Tongue (tissue), 2 donors: Measurements from ENCODE around the gene NCK2. TPM values are rescaled to one million over a fixed set of nuclear protein-coding genes. Genes with fewer than 3 reads are reported as not detected.

Experiments
- DNase-seq: peaks from one replicate; pipeline ENCODE4 v3.0.0-alpha.2; 2015
- total RNA-seq: library from RNA; depleted of rRNA; stranded (reverse); fragments of >200 nt; gene quantifications from one replicate; pipeline ENCODE4 v1.2.3, GENCODE V29; 2014

Gene NCK2
- total RNA-seq, 1 donor from 2014 or later = 70.8 TPM

DNA sequence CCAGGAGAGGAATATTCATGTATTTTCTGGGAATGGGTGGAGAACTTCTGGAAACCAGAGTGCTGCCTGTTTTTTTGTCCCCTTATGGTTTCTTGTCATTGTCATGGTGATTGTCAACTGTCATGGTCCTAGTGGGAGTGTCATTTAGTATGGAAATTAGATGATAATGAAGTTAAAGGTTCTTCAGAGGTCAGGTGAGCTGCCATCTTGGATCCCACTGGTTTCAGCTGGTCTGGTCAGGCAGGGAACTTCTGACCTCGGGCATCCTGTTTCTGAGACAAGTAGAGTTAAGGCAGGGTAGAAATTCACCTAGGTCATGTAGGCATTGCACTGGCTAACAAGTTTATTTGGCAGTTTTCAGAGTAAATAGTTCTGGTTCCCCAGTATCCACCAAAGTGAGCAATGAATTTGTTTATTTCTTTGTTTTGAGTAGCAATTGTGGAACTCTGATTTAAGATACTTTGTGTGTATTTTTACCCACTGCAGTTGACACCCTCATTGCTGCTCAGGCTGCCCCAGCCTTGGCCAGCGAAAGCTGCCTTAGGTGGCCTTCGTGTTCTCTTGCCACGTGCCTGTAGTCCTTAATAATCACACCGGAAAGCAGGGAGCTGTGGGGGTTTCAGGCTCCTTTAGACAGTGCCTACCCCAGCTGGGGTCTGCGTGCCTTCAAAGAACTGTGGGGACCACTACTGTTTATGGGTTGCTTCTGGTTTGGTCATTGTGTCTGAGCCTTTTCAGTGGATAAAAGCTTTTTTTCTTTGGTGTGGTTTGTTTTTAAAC lies 48.7 kb downstream of the NCK2 start:
- no peak for DNase-seq

DNA sequence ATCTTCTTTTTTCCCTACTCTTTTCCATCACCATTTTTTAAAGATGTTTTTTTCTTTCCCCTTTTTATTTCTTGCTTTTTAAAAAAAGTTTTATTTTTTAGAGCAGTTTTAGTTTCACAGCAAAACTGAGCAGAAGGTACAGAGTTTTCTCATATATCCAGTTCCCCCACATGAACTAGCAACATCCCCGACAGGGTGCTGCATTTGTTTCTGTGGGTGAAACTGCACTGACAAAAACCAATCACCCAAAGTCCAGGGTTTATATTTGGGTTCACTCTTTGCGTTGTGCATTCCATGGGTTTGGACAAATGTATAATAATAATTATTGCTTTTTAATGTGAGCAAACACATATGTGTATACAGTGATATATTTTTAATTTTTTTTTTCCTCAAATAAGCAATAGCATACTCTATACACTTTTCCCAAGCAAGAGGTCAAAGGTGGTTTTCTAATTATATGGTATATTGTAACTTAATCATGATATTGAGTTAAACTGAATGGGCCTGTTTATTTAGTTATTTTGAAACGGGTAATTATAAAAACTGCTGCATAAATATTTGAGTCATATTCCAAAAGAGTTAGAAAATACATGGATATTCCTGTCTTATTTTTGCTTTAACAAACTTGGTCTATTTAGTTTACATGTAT lies 50.3 kb downstream of the NCK2 start:
- no peak for DNase-seq

DNA sequence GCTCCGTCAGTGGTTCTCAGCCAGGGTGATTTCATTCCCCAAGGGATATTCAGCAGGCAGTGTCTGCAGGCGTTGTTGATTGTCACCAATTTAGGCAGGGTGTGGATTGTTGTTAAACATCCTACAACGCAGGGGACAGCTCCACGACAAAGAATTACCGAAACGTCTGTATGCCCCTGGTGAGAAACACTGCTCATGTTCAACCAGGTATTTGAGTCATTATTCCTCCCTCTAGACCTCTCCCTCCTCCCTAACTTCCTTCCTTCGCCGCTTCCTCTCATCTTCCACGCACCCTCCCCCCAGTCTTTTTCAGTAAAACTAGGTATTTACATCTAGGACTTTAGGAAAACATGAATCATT lies 50.8 kb downstream of the NCK2 start:
- DNase-seq = no peak

DNA sequence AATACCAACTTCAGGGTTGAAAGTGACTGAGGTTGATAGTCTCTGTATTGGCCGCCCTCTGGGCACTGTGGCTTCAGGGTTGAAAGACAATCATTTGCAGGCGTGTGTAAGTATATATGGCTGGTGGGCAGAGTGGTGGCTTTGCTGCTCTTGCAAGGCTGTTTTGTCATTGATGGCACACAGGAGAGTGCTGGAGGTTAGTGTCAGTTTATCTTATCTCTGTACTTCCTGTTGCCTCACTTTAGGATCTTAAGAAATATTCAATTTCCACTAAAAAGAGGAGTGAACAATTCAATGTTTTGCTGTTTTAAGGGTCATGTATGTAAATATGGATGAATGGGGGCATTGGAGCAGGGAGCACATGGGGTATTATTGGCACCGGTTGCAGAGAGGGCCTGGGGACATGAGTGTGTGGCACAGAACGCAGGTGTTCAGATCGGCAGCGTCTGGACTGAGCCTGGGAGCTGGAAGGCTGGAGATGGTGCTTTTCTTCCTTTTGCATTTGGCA lies 51.5 kb downstream of the NCK2 start:
- DNase-seq = no peak

- no peak for DNase-seq
Measured at GRCh38 chr2:105796791-105797190, 52.1 kb downstream of the NCK2 start.

DNA sequence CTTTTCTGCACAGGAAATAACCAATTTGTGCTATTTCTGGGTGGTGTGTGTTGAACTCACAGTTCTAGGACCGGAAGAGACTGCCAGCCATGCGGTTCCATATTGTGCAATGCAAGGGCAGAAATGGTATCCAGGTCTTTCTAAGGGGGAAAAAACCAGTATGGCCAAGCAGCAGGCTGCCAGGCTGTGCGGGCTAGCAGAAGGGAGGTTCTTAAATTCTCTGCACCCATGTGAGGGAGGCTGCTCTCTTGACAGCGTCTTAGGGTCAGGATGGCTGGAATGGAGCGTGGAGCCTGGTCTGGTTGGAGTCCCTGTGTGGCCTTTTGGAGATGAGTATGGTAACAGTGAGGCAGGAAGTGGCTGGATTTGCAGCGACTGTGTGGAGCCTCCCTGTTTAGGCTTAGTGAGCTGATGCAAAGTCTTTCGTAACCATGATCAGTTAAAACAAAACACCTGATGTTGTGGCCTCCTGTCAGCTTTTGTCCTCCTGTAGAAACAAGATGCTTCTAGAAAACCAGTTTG lies 52.6 kb downstream of the NCK2 start:
- DNase-seq = no peak

DNA sequence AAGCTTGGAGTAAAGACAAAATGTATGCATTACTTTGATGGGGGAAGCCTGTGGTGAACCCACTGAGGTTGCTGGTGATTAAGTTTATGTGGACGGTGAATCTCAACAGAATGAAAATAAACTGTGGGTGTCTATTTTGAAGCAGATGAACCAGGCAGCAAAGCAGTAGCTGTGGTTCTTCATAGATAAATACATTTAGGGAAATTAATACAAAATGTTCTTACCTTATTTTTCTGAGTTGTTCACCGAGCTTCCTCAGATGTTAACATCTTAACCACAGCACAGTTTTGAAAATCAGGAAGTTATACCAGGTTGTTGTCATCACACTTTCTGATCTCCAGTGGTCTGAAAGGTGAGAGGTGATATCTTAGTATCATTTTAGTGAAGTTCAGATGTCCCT lies 53.9 kb downstream of the NCK2 start:
- no peak for DNase-seq

GRCh38 chr2:105800036-105800713 lies 55.5 kb downstream of the NCK2 start:
- no peak for DNase-seq

GRCh38 chr2:105800953-105801635 lies 56.4 kb downstream of the NCK2 start:
- no peak for DNase-seq

DNA sequence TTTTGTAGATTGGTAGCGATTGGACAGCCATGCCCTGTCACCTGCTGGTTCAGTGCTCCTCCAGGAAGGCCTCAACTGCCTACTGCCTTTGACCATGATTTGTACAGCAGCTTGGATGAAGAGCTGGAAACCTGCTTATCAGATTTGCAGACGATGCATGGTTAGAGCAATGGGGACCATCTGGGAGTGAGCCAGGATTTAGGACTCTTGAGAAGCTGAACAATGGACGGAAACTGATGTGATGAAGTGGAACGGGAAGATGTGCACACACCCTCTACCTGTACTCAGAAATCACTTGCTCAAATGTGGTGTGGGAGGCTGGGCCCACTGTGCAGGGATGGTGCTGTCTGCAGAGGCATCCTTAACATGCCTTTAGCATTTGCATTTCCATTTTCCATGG lies 57.2 kb downstream of the NCK2 start:
- DNase-seq = no peak

DNA sequence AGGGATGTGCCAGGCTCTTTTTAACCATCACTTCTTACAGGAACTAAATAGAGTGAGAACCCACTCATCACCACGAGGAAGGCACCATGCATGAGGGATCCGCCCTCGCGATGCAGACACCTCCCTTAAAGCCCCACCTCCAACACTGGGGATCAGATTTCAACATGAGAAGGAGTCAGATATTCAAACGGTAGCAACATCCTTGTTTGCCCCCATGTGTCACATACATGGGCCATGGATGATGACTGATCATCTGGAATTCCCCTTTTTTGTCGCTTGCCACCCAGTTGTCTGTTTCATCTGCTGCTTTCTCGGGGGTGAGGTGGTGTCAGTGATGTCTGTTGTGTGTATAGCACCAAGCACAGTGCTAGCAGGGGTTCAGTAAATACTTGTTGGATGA lies 57.9 kb downstream of the NCK2 start:
- no peak for DNase-seq

- no peak for DNase-seq
Measured at GRCh38 chr2:105803337-105803736, 58.6 kb downstream of the NCK2 start.

- no peak for DNase-seq
Measured at GRCh38 chr2:105803773-105804172, 59.1 kb downstream of the NCK2 start.

- DNase-seq = peak; percentile 51
Measured at GRCh38 chr2:105804266-105804665, 59.6 kb downstream of the NCK2 start.

DNA sequence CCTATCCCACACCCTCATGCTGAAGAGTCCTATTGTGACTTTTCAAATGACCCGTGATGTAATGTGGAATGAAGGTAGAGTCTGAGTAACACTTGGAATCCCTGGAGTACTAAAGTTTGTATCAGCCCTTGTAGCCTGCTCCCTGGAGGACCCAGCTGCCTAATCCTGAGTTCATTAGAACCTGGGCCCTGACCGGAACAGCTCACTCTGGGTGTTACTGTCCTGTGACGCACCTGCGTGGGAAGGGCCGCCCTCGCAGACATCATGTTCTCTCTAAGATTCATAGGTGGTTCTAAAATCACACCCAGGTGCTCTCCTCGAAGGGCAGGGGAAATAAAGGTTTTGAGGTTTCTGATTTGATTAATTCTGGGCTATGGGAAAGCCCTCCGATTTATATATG lies 62.3 kb downstream of the NCK2 start:
- DNase-seq = no peak

DNA sequence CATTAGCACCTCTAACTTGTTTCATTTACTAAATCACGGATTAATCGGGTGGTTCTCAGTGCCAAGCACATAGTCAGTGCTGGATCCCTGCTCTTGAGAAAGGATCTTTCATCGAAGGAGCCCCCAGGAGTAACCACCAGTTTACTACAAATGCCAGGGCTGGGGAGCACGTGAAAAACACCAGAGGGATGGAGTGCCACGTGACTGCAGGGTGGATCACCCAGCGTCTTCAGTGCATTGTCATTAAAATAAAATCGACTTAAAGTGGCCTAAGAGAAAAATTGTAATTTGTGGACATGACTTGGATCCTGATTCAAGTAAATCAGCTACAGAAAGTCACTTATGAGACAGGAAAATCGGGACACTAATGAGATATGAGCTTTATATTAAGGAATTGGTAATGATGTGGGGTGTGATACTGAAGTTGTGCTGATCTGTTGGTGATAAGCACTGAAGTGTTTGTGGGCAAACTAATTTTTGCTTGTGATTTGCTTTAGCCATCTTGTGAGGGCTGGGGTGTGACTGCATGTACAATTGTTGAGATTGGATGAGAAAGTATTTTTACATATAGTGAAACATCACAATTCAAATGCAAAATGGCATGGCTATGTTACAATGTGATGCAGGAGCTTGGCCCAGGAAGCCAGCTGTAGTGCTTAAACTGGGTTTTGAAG lies 63.8 kb downstream of the NCK2 start:
- DNase-seq = no peak

- DNase-seq = no peak
Measured at GRCh38 chr2:105809097-105809473, 64.4 kb downstream of the NCK2 start.

DNA sequence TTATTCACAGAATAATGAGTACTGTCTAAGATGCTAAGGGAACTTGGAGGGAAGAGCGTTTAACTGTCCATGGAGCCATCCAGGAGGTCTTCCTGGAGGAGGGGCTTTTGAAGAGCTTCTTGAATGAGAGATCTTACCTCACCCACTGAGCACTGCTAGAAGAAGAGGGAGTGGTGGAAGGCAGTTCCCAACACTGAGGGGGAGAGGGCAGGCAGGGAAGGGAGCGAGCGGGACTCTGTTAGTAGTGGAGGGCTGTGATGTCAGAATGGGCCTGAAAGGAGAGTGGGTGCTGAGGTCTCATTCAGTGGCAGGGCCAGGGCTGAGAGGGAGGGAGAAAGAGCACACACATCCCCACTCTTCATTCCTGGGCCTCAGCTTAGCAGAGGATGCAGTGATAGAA lies 65.0 kb downstream of the NCK2 start:
- no peak for DNase-seq

GRCh38 chr2:105812180-105813044 lies 67.7 kb downstream of the NCK2 start:
- DNase-seq = peak; percentile 60

DNA sequence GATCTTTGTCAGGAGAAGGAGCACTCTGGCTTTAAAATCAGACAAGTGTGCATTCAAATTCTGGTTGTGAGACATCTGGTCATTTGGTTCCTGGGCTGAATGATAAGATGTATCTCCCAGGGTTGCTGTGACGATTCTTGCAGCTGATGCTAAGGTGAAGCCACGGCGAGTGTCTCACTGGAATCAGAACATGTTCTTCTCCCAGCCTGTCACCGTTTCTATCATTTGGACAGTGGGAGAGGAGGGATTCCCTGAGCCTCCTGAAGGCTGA lies 68.3 kb downstream of the NCK2 start:
- DNase-seq = no peak

- no peak for DNase-seq
Measured at GRCh38 chr2:105813405-105813804, 68.7 kb downstream of the NCK2 start.
